HepG2 (cell line): ENCODE results near the gene CFAP210. TPM values are rescaled to one million over a fixed set of nuclear protein-coding genes. Genes with fewer than 3 reads are reported as not detected.
A peak's percentile ranks its signal among the peaks of the same experiment; 100 is the strongest.

Source experiments
- ATAC-seq: fragments of 200-7000 bp; cut with Tn5 transposase; 3 replicates; pipeline ENCODE4 v1.9.1; 2020; ENCODE audit warnings: mild to moderate bottlenecking, moderate library complexity
- BruUV-seq: library from RNA; stranded (reverse); fragments of 400-500 nt; replicated peaks from 2 replicates; lab custom pipeline; 2021; lab: Mats Ljungman, UMichigan
- CTCF ChIA-PET: fragments of 300-600 bp; formaldehyde crosslinking; extraction: SDS; loops from one replicate; lab custom pipeline; 2021; ENCODE audit warnings: low total read pairs, inconsistent platforms, low intra/inter-chr PET ratio; lab: Yijun Ruan, JAX
- POLR2A ChIA-PET: fragments of 350-600 bp; sonication (Branson Sonifier 250); formaldehyde crosslinking; loops from one replicate; lab custom pipeline; 2020; ENCODE audit warnings: antibody characterized with exemption, inconsistent platforms; lab: Yijun Ruan, JAX
- DNase-seq: peaks from one replicate; pipeline ENCODE4 v3.0.0-alpha.2; 2015; ENCODE audit warnings: low spot score
- FAIRE-seq: peaks from 3 replicates; lab custom pipeline; 2011; peaks lifted over from hg19 to GRCh38; lab: Jason Lieb, UNC
- H2AFZ ChIP-seq: one replicate; pipeline ENCODE4 v1.6.1; 2011; ENCODE audit warnings: low read length, inconsistent platforms
- H3K27ac ChIP-seq: fragments of 300-600 bp; 3 replicates; pipeline ENCODE4 v1.8.0; 2011; ENCODE audit warnings: mixed run types, mild to moderate bottlenecking, mixed read lengths, low read length, inconsistent platforms; ENCODE audit not compliant: insufficient read depth; ENCODE audit errors: extremely low read length
- H3K27me3 ChIP-seq, 2 experiments: fragments of 200-600 bp in 1 of 2; 2 replicates in 1 of 2; 3 replicates in 1 of 2; pipeline versions ENCODE4 v1.6.0 to v1.8.0; 2011; ENCODE audit warnings: low read length in 2 of 2, mild to moderate bottlenecking in 2 of 2, moderate library complexity in 2 of 2, inconsistent platforms in 1 of 2; ENCODE audit not compliant: insufficient read depth in 2 of 2, control insufficient read depth in 1 of 2
- H3K36me3 ChIP-seq, 2 experiments: fragments of 200-600 bp in 1 of 2; replicated peaks in 1 of 2; 2 replicates in 1 of 2; 3 replicates in 1 of 2; pipeline versions ENCODE4 v1.5.1 to v1.8.0; 2011; ENCODE audit warnings: low read length in 2 of 2, inconsistent platforms in 1 of 2; ENCODE audit not compliant: insufficient read depth in 2 of 2, control insufficient read depth in 1 of 2
- H3K4me1 ChIP-seq: 2 replicates; pipeline ENCODE4 v1.5.1; 2012; ENCODE audit warnings: low read length, inconsistent platforms; ENCODE audit not compliant: insufficient read depth
- H3K4me2 ChIP-seq: 2 replicates; pipeline ENCODE4 v1.6.0; 2011; ENCODE audit warnings: low read depth, low read length, inconsistent platforms
- H3K4me3 ChIP-seq, 3 experiments: fragments of 200-600 bp in 1 of 3; sonication (generic), shearing (Covaris generic) in 1 of 3; replicated peaks in 1 of 3; 2 replicates each; pipeline ENCODE4 v1.5.1; 2011 to 2016; ENCODE audit warnings: low read length in 3 of 3, inconsistent platforms in 2 of 3, low read depth in 2 of 3, mild to moderate bottlenecking in 2 of 3, control low read depth in 1 of 3, mixed read lengths in 1 of 3; ENCODE audit not compliant: insufficient read depth in 1 of 3
- H3K79me2 ChIP-seq: one replicate; pipeline ENCODE4 v1.6.1; 2011; ENCODE audit warnings: low read length, inconsistent platforms; ENCODE audit not compliant: insufficient read depth
- H3K9ac ChIP-seq: 2 replicates; pipeline ENCODE4 v1.6.0; 2011; ENCODE audit warnings: mild to moderate bottlenecking, low read depth, low read length, inconsistent platforms; ENCODE audit not compliant: insufficient read depth
- H3K9me3 ChIP-seq: 2 replicates; pipeline ENCODE4 v1.5.1; 2012; ENCODE audit warnings: mild to moderate bottlenecking, low read length
- H4K20me1 ChIP-seq: 2 replicates; pipeline ENCODE4 v1.6.0; 2011; ENCODE audit warnings: inconsistent platforms, mild to moderate bottlenecking, low read length, moderate library complexity; ENCODE audit not compliant: insufficient read depth
- ARNTL ChIP-seq: sonication (generic); formaldehyde crosslinking; IDR thresholded peaks from 2 replicates; pipeline ENCODE4 v1.4.0; 2020; ENCODE audit warnings: mild to moderate bottlenecking, missing genetic modification reagents
- CEBPB ChIP-seq: IDR thresholded peaks from 2 replicates; pipeline ENCODE4 v1.6.1; 2011; ENCODE audit warnings: low read depth, low read length, improper control_type of control experiment, borderline replicate concordance
- CEBPG ChIP-seq: IDR thresholded peaks from 2 replicates; pipeline ENCODE4 v1.6.1; 2016
- ESRRA ChIP-seq: sonication (generic); formaldehyde crosslinking; IDR thresholded peaks from 2 replicates; pipeline ENCODE4 v1.5.1; 2020; ENCODE audit warnings: mild to moderate bottlenecking, low read depth, missing genetic modification reagents
- HOXD1 ChIP-seq: sonication (generic); formaldehyde crosslinking; IDR thresholded peaks from 2 replicates; pipeline ENCODE4 v1.5.0; 2020; ENCODE audit warnings: missing genetic modification reagents
- KLF6 ChIP-seq: IDR thresholded peaks from 2 replicates; pipeline ENCODE4 v1.8.0; 2016; ENCODE audit warnings: missing biosample characterization, missing genetic modification reagents
- MAF1 ChIP-seq: sonication (generic); formaldehyde crosslinking; IDR thresholded peaks from 2 replicates; pipeline ENCODE4 v1.5.0; 2020; ENCODE audit warnings: missing genetic modification reagents, borderline replicate concordance
- MATR3 ChIP-seq: sonication (generic); formaldehyde crosslinking; IDR thresholded peaks from 2 replicates; pipeline ENCODE4 v1.4.0; 2020; ENCODE audit warnings: missing genetic modification reagents
- YEATS2 ChIP-seq: sonication (generic); formaldehyde crosslinking; IDR thresholded peaks from 2 replicates; pipeline ENCODE4 v1.4.0; 2020; ENCODE audit warnings: missing genetic modification reagents, borderline replicate concordance
- ZFX ChIP-seq: sonication (generic); formaldehyde crosslinking; IDR thresholded peaks from 2 replicates; pipeline ENCODE4 v1.4.0; 2020; ENCODE audit warnings: mild to moderate bottlenecking, low read depth, missing genetic modification reagents, moderate library complexity
- ZNF225 ChIP-seq: sonication (generic); formaldehyde crosslinking; IDR thresholded peaks from 2 replicates; pipeline ENCODE4 v1.4.0; 2020; ENCODE audit warnings: mild to moderate bottlenecking, missing genetic modification reagents
- ZNF34 ChIP-seq: sonication (generic); formaldehyde crosslinking; IDR thresholded peaks from 2 replicates; pipeline ENCODE4 v1.4.0; 2020; ENCODE audit warnings: mild to moderate bottlenecking, missing genetic modification reagents, borderline replicate concordance
- ZNF383 ChIP-seq: sonication (generic); formaldehyde crosslinking; IDR thresholded peaks from 2 replicates; pipeline ENCODE4 v1.4.0; 2020; ENCODE audit warnings: missing genetic modification reagents, mild to moderate bottlenecking, borderline replicate concordance
- ZNF547 ChIP-seq: sonication (generic); formaldehyde crosslinking; IDR thresholded peaks from 2 replicates; pipeline ENCODE4 v1.5.1; 2020; ENCODE audit warnings: mild to moderate bottlenecking, missing genetic modification reagents
- ZNF816 ChIP-seq: sonication (generic); formaldehyde crosslinking; IDR thresholded peaks from 2 replicates; pipeline ENCODE4 v1.8.0; 2022; ENCODE audit warnings: missing genetic modification reagents, mild to moderate bottlenecking, borderline replicate concordance
- ZSCAN12 ChIP-seq: sonication (generic); formaldehyde crosslinking; IDR thresholded peaks from 2 replicates; pipeline ENCODE4 v1.9.0; 2021; ENCODE audit warnings: mild to moderate bottlenecking, missing genetic modification reagents
- ZSCAN21 ChIP-seq: sonication (generic); formaldehyde crosslinking; IDR thresholded peaks from 2 replicates; pipeline ENCODE4 v1.8.0; 2022; ENCODE audit warnings: mild to moderate bottlenecking, missing genetic modification reagents, moderate library complexity, borderline replicate concordance
- WGBS: methylation state at CpG from one replicate; pipeline ENCODE4 v1.1.6; 2017; ENCODE audit warnings: low lambda C conversion rate; 5-methylcytosine and 5-hydroxymethylcytosine counted together
- in situ Hi-C: cut with HindIII; loops from 2 replicates; pipeline ENCODE4 v1.10.0; 2017; ENCODE audit warnings: low pct_unique_long_range_greater_than_20kb; ENCODE audit not compliant: extremely low pct_ligation_motif_present
- intact Hi-C: fragments of 100-400 bp; cut with micrococcal nuclease; formaldehyde crosslinking; loops from one replicate; pipeline ENCODE4 v1.10.0; 2022; ENCODE audit not compliant: unreplicated experiment
- polyA plus RNA-seq, 8 experiments: library from polyadenylated mRNA; depleted of rRNA in 3 of 8; stranded (reverse) in 7 of 8; unstranded in 1 of 8; fragments of >200 nt; fragmentation: Illumina TruSeq in 4 of 8; extraction: Trizol in 4 of 8; gene quantifications; 2 replicates each; pipeline versions ENCODE4 v1.2.1 to v1.2.3, GENCODE V29; 2011 to 2016; ENCODE audit warnings: low read depth in 4 of 8, missing spikeins in 1 of 8, mixed read lengths in 1 of 8; ENCODE audit not compliant: insufficient read depth in 1 of 8
- total RNA-seq, 5 experiments: library from RNA; depleted of rRNA; stranded (reverse); fragments of >200 nt; fragmentation: Illumina TruSeq; extraction: Trizol; gene quantifications; 2 replicates each; pipeline ENCODE4 v1.2.3, GENCODE V29; 2016; ENCODE audit warnings: low read depth in 1 of 5
- TF ChIP-seq, protein P1 (sequence below): sonication (generic); formaldehyde crosslinking; IDR thresholded peaks from 2 replicates; pipeline ENCODE4 v1.4.0; 2020; ENCODE audit warnings: mild to moderate bottlenecking, missing genetic modification reagents
- TF ChIP-seq, protein P2 (sequence below): IDR thresholded peaks from 2 replicates; pipeline ENCODE4 v1.6.1; 2016; ENCODE audit warnings: low read depth

The CFAP210 gene
- total and polyA plus RNA-seq, 2 of the 13 experiments (the other 11 are each of a cell fraction or from before 2014, with no cell fraction given): 0.18 TPM; not detected in 1

DNA sequence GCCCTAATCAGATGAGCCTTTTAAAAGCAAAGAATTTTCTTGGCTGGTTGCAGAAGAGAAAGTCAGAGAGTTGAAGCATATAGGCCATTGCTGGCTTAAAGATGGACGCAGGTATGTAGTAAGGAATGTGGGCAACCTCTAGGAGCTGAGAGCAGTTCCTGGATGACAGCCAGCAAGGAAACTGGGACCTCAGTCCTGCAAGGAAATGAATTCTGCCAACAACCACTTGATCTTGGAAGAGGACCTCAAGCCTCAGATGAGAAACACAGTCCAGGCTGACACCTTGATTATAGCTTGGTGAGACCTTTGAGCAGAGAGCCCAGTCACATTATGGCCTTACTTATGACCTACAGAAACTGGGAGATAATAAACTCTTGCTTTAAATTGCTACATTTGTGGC lies 15.8 kb upstream of the CFAP210 start (continued):
- no peak for TF ChIP-seq MATR3
- TF ChIP-seq, all 625 proteins: peak for 0

DNA sequence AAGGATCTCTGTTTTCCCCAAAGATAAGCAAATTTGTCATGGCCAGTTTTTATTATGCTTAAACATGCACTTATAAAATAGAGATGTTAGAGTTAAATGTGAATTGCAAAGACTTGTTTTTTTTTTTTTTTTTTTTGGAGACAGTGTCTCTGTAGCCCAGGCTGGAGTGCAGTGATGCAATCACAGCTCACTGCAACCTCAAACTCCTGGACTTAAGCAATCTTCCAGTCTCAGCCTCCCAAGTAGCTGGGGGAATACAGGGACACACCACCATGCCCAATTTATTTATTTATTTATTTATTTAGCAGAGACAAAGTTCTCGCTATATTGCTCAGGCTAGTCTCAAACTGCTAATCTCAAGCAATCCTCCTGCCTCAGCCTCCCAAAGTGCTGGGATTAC lies 15.1 kb upstream of the CFAP210 start:
- no peak for FAIRE-seq
- POLR2A ChIA-PET: no interaction called here
- 97% methylated on average over 1 of the region's 1 CpG for WGBS

DNA sequence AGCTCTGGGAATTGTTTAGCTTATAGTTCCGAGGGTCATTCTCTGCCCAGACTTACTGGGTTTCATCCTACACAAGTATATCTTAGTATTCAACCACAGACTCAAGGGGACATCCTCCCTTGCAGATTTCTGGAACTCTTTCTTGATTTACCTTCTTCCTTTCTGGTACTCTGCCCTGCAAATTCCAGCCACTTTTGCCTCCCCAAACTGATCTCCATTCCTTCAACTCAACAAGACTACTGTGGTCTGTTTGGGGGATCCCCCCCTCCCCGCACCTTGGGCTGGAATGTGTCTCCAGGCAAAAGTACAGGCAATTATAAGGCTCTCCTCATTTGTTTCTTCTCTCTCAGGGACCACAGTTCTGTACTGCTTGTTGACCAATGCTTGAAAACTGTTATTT lies 13.4 kb upstream of the CFAP210 start:
- no peak for ATAC-seq
- peaks cover 11% of the 10 kb centered on the region for H3K4me1 ChIP-seq
- 0 out of 5 replicates have a peak, but pooled peaks cover 2 to 11% of the 10 kb centered on the region in 2 experiments for H3K36me3 ChIP-seq
- no peaks in the 10 kb centered on the region for H3K27me3 ChIP-seq
- H3K4me2 ChIP-seq: no peak overlapping the region
- no peaks in the 10 kb centered on the region for H4K20me1 ChIP-seq
- WGBS: 93% methylated on average over 2 of the region's 2 CpGs
- no peaks in the 10 kb centered on the region for H3K9me3 ChIP-seq
- CTCF ChIA-PET: no interaction called here
- H3K27ac ChIP-seq: no peak overlapping the region
- in situ Hi-C loops: no loop called here
- H3K4me3 ChIP-seq: no peak overlapping the region
- no peak for TF ChIP-seq MAF1
- no peak for TF ChIP-seq ZNF547 (CRISPR knock-in tag)
- TF ChIP-seq ZNF816 (CRISPR knock-in tag): no peak
- TF ChIP-seq, protein P1, sequence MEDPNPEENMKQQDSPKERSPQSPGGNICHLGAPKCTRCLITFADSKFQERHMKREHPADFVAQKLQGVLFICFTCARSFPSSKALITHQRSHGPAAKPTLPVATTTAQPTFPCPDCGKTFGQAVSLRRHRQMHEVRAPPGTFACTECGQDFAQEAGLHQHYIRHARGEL (CRISPR knock-in tag): no peak
- TF ChIP-seq YEATS2 (CRISPR knock-in tag): no peak
- TF ChIP-seq, protein P2, sequence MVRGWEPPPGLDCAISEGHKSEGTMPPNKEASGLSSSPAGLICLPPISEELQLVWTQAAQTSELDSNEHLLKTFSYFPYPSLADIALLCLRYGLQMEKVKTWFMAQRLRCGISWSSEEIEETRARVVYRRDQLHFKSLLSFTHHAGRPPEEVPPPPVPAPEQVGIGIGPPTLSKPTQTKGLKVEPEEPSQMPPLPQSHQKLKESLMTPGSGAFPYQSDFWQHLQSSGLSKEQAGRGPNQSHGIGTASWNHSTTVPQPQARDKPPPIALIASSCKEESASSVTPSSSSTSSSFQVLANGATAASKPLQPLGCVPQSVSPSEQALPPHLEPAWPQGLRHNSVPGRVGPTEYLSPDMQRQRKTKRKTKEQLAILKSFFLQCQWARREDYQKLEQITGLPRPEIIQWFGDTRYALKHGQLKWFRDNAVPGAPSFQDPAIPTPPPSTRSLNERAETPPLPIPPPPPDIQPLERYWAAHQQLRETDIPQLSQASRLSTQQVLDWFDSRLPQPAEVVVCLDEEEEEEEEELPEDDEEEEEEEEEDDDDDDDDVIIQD (CRISPR knock-in tag): no peak
- no peak for TF ChIP-seq ZNF225 (CRISPR knock-in tag)
- TF ChIP-seq ESRRA (CRISPR knock-in tag): no peak
- TF ChIP-seq KLF6 (CRISPR knock-in tag): no peak
- no peak for TF ChIP-seq ZFX (CRISPR knock-in tag)
- TF ChIP-seq ZNF34 (CRISPR knock-in tag): no peak
- no peak for TF ChIP-seq HOXD1
- no peak for TF ChIP-seq ZSCAN21 (CRISPR knock-in tag)
- TF ChIP-seq ZNF383 (CRISPR knock-in tag): no peak
- no peak for TF ChIP-seq ARNTL
- TF ChIP-seq, all 625 proteins: peak for 0
- DNase-seq (no peak), FAIRE-seq (no peak)
- H3K79me2 ChIP-seq: no peaks in the 10 kb centered on the region
- POLR2A ChIA-PET: interaction anchor here (1.0 kb wide), 1 partner anchor 8 kb away, joined by 3 read pairs; no protein-coding TSS in a partner anchor
- H2AFZ ChIP-seq: no peak overlapping the region
- no TSS peak for BruUV-seq
- intact Hi-C loops: no loop called here
- no peak overlapping the region for H3K9ac ChIP-seq

More for the DNA sequence above, 15.1 kb upstream of the CFAP210 start:
- Histone ChIP-seq H3K9ac (no peak overlapping the region), H3K4me1 (peaks cover 25% of the 10 kb centered on the region), H3K9me3 (no peaks in the 10 kb centered on the region), H3K27ac (no peak overlapping the region), H3K4me2 (no peak overlapping the region), H3K4me3 (no peak overlapping the region), H4K20me1 (no peaks in the 10 kb centered on the region), H3K36me3 (0 out of 5 replicates have a peak, but pooled peaks cover 0 to 8% of the 10 kb centered on the region in 2 experiments), H3K79me2 (no peaks in the 10 kb centered on the region), H3K27me3 (no peaks in the 10 kb centered on the region), H2AFZ (no peak overlapping the region)
- in situ Hi-C loops (no loop called here), intact Hi-C loops (no loop called here)
- DNase-seq: no peak
- TF ChIP-seq CEBPG (CRISPR knock-in tag) (peak; percentile 65), CEBPB (peak; percentile 74; the same call in 1 of the 2 replicates), ZSCAN12 (CRISPR knock-in tag) (no peak)
- no peak for ATAC-seq
- CTCF ChIA-PET: no interaction called here
- no TSS peak for BruUV-seq
